ENCODE measurements around the gene APPBP2.
A peak's percentile ranks its signal among the peaks of the same experiment; 100 is the strongest.

Gene APPBP2

DNA sequence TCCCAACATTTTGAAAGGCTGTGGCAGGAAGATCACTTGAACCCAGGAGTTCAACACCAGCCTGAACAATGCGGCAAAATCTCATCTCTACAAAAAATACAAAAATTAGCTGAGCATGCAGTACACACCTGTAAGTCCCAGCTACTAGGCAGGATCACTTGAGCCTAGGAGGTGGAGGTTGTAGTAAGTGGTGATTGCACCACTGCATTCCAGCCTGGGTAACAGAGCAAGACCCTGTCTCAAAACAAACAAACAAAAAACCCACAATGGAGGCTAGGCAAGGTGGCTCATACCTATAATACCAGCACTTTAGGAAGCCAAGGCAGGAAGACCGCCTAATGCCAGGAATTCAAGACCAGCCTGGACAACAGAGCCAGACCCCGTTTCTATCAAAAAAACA, 12.0 kb downstream of the APPBP2 start:
- no peak for DNase-seq (ENCODE audit: low read depth in 2 of 2)
- TF ChIP-seq, protein P1, sequence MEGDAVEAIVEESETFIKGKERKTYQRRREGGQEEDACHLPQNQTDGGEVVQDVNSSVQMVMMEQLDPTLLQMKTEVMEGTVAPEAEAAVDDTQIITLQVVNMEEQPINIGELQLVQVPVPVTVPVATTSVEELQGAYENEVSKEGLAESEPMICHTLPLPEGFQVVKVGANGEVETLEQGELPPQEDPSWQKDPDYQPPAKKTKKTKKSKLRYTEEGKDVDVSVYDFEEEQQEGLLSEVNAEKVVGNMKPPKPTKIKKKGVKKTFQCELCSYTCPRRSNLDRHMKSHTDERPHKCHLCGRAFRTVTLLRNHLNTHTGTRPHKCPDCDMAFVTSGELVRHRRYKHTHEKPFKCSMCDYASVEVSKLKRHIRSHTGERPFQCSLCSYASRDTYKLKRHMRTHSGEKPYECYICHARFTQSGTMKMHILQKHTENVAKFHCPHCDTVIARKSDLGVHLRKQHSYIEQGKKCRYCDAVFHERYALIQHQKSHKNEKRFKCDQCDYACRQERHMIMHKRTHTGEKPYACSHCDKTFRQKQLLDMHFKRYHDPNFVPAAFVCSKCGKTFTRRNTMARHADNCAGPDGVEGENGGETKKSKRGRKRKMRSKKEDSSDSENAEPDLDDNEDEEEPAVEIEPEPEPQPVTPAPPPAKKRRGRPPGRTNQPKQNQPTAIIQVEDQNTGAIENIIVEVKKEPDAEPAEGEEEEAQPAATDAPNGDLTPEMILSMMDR (IDR thresholded peaks at IDR 0.05; ENCODE audit: low read depth, low read length) = no peak
- no peak overlapping the region for H3K4me3 ChIP-seq (replicated peaks in 1 of 2; ENCODE audit: low read depth in 2 of 2, low read length in 2 of 2)

DNA sequence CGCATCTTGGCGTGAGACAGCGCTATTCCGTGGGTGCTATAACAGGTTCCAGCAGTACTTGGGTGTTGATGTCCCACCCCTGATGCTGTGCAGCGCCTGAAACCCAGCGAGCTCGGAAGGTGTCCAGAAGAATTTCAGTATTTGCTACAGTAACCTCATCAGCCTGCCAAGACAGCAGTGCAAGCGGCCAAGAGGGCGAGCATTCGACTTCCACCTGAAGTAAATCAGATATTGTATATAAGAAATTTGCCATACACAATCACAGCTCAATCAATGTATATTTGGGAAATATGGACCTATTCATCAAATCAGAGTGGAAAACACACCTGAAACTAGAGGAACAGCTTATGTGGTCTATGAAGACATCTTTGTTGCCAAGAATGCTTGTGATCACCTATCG, 13.0 kb downstream of the APPBP2 start:
- TF ChIP-seq, protein P1 (IDR thresholded peaks at IDR 0.05; ENCODE audit: low read depth, low read length) = no peak
- DNase-seq (ENCODE audit: low read depth in 2 of 2) = no peak

DNA sequence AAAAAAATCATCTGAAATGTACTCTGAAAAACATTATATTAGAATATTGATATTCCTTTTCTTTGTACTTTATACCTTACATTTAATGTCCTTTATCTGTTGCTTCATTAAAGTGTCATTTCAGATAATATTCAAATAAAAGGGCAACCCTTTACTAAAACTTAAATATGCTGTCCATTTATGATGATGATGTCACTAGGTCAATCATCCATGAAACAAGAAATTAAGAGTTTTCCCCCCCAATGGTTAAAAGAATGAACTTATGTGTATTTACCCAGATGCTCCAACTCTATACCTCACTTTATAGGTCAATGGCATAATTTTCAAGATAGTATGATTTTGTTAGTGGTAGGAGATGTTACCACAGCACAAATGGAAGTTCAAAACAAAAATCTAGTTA, 15.3 kb downstream of the APPBP2 start:
- H3K4me3 ChIP-seq (replicated peaks in 1 of 2; ENCODE audit: low read depth in 2 of 2, low read length in 2 of 2) = no peak overlapping the region
- TF ChIP-seq, protein P1 (IDR thresholded peaks at IDR 0.05; ENCODE audit: low read depth, low read length) = no peak
- DNase-seq (ENCODE audit: low read depth in 2 of 2) = no peak

More for the DNA sequence above, 13.0 kb downstream of the APPBP2 start:
- H3K4me3 ChIP-seq (replicated peaks in 1 of 2; ENCODE audit: low read depth in 2 of 2, low read length in 2 of 2) = no peak overlapping the region

DNA sequence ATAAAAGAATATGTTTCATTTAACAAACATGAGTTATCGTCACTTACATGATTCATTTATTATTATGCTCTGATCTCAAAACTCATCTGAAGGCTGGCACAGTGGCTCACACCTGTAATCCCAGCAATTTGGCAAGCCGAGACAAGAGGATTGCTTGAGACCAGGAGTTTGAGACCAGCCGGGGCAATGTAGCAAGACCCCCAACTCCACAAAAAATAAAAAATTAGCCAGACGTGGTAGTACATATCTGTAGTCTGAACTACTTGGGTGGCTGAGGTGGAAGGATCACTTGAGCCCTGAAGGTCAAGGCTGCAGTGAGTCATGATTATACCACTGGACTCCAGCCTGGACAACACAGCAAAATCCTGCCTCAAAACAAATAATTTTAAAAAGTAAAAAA, 16.0 kb downstream of the APPBP2 start:
- no peak overlapping the region for H3K4me3 ChIP-seq (replicated peaks in 1 of 2; ENCODE audit: low read depth in 2 of 2, low read length in 2 of 2)

DNA sequence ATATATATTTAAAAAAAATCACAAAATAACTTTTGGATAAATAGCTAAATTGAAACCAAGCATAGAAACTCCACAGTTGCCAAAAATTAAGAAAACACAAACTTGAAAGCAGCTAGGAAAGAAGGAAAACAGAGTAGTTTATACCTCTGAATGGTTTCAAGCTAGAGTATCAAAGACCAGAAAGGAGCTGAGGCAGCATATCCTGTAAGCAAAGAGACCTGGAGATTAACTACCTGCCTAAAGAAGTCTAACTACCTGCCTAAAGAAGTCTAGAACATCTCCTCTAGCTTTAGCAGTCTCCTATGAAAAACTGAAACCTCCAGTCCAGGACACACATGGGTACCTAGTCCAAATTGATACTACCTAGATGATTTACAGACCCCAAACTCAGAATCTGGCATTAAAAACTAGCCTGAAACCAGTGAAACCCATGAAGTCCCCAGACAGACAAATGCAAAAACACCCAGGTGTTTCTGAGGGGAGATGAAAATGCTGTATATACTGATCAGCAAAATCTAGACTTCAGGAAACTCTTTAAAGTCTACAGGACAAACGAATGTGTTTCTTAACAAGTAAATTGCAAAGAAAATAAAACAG, 17.6 kb downstream of the APPBP2 start:
- DNase-seq (ENCODE audit: low read depth in 2 of 2) = no peak
- TF ChIP-seq, protein P1 (IDR thresholded peaks at IDR 0.05; ENCODE audit: low read depth, low read length) = no peak
- H3K4me3 ChIP-seq (replicated peaks in 1 of 2; ENCODE audit: low read depth in 2 of 2, low read length in 2 of 2) = no peak overlapping the region

More for the DNA sequence above, 16.0 kb downstream of the APPBP2 start:
- DNase-seq (ENCODE audit: low read depth in 2 of 2) = peak in 1 of 2 donors; percentile 30
- TF ChIP-seq, protein P1 (IDR thresholded peaks at IDR 0.05; ENCODE audit: low read depth, low read length) = no peak

DNA sequence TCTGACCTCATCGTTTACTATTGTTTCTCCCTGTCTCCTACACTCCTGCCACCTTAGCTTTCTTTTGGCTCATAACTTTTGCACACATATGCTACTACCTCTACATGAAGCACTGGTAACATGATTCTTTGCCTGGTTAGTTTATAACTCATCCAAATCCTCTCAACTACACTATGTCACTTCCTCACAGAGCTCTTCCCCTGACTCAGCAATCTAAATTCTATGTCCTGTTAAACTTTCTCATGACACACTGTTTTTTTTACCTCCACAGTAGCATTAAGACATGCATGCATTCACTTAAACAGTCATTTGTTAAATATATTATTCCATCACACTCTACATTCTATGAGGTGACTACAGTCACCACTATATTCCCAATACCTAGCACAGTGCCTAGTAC, 19.7 kb downstream of the APPBP2 start:
- no peak overlapping the region for H3K4me3 ChIP-seq (replicated peaks in 1 of 2; ENCODE audit: low read depth in 2 of 2, low read length in 2 of 2)
- peak; percentile 59 to 94 for DNase-seq (ENCODE audit: low read depth in 2 of 2)
- TF ChIP-seq, protein P1 (IDR thresholded peaks at IDR 0.05; ENCODE audit: low read depth, low read length) = no peak

DNA sequence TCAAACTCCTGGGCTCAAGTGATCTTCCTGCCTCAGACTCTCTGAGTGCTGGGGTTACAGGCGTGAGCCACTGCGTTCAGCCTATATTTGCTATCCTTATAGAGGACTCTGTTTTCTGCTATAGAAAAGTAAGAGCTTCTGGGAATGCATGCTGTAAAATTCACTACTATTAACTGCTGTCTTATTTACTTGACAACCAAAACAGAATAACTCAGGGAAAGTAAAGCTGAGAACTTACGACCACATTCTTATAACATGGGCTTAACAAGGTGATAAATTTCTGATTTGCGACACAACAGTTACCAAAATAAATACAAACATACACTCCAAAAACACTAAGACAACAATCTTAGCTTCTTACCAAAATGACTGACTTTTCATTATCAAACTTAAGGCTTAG, 23.9 kb downstream of the APPBP2 start:
- H3K4me3 ChIP-seq (replicated peaks in 1 of 2; ENCODE audit: low read depth in 2 of 2, low read length in 2 of 2) = no peak overlapping the region
- no peak for DNase-seq (ENCODE audit: low read depth in 2 of 2)
- TF ChIP-seq, protein P1 (IDR thresholded peaks at IDR 0.05; ENCODE audit: low read depth, low read length) = no peak
